GM18951 (cell line): Measurements from ENCODE around the gene CDYL.

Source experiments
- POLR2A ChIP-seq: IDR thresholded peaks from 4 replicates; pipeline ENCODE4 v1.6.1; 2011; ENCODE audit warnings: mild to moderate bottlenecking; ENCODE audit not compliant: insufficient read length, insufficient read depth; ENCODE audit errors: extremely low read depth
- in situ Hi-C: fragments of 300-500 bp; cut with MboI; formaldehyde crosslinking; loops from one replicate; pipeline ENCODE4 v1.12.0; 2022; ENCODE audit warnings: low sequenced_read_pairs, mixed read lengths, inconsistent platforms; ENCODE audit not compliant: unreplicated experiment

Gene CDYL

DNA sequence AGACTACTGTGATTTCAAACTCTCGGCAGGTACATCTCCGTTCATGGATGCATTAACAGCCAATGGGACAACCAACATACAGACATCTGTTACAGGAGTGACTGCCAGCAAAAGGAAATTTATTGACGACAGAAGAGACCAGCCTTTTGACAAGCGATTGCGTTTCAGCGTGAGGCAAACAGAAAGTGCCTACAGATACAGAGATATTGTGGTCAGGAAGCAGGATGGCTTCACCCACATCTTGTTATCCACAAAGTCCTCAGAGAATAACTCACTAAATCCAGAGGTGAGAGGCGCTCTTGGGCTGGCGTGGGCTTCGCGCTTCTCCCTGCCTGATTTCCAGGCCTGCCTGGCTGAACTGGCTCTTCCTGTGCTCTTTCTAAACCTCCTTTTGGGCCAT is 159.3 kb downstream of the CDYL start:
- in situ Hi-C loops = no loop called here
- no peak for TF ChIP-seq POLR2A

DNA sequence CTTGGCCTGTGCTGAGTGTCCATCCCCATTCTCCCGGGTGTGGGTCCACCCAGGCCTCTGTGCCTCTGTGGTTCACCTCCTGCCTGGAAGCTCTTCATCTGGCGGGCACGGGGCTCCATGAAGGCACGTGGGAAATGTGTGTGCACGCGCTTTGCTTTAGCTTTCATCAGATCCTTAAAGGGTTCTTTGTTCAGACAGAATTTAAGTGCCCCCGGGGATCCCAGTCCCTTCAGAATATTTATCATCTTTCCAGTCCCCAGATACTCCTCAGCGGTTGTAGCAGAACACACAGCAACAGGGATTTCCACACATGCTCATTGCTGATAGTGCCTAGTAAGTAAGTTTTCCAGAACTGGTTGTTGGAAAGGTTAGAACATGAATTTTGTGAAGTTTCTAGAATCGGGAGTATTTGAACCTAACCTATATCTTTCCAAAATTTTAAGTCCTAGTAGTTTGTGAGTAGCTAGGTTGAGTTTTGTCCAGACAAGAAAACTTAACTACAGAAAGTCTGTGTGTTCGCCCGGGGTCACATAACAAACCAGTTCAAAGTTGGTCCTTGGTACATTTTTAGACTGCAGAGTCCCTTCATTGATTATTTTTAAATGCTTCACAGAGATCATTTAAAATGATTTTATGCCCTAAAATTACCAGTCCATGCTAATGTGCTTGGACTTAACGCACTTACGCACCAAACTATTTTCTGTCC is 159.9 kb downstream of the CDYL start:
- in situ Hi-C loops = no loop called here

DNA sequence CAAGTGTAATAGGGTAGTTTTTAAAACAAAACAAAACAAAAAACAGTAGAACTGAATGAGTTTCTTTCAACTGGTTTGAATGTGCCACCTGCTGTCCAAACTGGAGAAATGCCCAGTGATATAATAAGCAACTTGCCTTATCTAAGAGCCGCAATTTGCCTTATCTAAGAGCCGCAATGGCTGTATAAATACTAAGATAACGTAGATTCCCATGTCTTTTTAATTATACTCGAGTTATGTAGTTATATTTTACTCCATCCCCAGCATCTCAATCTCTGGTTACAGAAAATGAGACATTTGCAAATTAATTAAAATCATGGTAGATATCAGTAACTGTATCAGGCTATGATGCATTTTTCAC is 160.5 kb downstream of the CDYL start:
- in situ Hi-C loops = no loop called here
- no peak for TF ChIP-seq POLR2A

More for the DNA sequence above, 159.9 kb downstream of the CDYL start:
- no peak for TF ChIP-seq POLR2A

DNA sequence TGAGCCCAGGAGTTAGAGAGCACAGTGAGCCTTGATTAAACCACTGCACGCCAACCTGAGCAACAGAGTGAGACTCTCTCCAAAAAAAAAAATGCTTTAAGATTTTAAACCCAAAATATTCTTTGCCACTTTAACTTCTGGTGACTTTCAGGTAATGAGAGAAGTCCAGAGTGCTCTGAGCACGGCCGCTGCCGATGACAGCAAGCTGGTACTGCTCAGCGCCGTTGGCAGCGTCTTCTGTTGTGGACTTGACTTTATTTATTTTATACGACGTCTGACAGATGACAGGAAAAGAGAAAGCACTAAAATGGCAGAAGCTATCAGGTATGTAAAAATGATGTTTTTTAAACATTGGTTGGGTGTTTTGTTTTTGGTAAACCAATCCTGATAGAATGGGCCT is 161.2 kb downstream of the CDYL start:
- TF ChIP-seq POLR2A = no peak
- in situ Hi-C loops = no loop called here

DNA sequence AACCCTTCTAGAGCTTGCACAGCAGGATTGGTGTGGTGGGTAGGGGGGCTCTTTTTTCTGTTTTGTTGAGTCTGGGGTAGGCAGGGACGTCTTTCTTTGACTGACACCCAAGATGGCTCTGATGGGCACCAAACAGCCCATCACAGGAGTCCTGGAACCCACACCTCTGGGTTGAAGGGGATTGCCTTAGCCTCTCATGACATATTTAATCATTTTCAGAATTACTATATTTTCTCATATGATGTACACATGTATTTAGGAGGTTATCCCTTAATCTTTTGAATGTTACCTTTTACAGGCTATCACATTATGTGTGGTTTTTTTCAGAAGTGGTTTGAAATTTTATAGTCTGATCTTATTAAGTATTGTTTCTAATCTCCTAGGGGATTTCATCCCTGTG is 163.0 kb downstream of the CDYL start:
- no peak for TF ChIP-seq POLR2A
- in situ Hi-C loops = no loop called here

DNA sequence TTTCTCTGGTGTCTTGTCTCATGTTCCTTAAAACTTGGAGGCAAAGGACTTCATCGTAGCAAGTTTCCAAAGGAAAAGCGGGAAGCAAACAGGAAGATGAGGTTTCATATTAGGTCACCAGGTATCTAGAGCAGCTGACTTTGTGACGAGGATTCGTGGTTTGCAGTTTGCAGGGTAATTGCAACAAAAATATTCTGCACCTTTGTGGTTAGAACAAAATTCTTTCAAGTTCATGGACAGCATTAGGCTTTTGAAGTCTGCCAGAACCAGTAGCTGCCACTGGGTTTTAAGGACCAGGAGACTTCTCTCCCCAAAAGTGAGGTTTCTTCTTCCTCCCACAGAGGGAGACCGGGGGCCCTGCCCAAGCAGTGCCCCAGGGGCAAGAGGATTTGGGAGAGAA is 164.2 kb downstream of the CDYL start:
- no peak for TF ChIP-seq POLR2A
- in situ Hi-C loops = no loop called here

DNA sequence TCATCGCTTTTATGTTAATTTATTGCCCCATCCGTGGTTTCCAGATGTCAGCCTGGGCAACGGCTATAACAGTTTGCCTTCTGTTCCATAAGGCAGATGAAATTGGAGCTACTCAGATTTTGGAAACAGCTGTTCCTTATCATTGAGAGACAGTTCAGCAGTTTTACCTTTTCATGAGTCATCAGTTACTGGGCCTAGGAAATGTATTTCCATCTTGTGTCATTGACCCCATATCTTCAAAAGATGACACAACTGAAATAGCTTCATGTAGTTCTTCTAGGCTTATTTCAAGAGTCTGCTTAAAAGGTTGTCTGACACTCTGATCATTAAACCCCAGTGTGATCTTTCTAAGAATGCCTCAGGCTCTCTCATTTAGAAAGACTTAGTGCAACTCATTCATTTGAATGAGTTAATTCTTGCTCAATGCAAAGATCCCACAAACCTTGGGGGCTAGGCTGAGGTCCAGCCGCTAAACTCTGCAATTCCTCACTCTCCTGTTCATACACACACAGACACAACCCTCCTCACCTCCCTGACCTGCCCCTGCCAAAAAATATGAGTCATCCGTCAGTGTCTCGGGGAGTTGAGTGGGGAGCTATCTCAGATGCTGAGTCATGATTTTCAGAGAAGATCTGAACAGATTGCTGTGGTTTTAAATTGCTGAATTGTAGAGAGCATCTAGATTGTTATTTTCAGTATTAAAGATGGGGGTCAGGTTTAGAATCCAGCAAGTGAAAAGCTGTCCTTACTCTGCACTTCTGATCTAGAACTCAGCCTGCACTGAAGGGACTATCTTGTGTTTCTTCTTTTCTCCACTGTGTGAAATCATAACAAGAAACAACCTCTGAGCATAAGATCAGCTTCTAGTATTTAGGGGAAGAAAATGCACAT is 165.8 kb downstream of the CDYL start:
- TF ChIP-seq POLR2A = no peak
- in situ Hi-C loops = no loop called here

DNA sequence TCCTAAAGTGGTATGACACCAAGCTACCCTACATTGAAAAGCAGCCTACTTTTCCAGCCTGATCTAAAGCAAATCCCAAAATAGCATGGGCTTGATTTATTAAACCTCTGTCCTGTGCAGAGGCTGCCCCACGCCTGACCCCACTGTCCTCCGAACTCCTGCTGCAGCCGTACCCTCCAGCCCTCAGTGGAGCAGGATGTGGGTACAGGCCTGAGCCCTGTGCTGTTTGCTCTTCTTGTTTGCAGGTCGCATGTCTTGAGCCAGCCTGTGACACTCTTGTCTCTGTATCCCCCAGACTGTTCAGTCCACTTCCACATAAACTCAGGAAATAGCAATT is 166.4 kb downstream of the CDYL start:
- in situ Hi-C loops = no loop called here
- TF ChIP-seq POLR2A = no peak

DNA sequence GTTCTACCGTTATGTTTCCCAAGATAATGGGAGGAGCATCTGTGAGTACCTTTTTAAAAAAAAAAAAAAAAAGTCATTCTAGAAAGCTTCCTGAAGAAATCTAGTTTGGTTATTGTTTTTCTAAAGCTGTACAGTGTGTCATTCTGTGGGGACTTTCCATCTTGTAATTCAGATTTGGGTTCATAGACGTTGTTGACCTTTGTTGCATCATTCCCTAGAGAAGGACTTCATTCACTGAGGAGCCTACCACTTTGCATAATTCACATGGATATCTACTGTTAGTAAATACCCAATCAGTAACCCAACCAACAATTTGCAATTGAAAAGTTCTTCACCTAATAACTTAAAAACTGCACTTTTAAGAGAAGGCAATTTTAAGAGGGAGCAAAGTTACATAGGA is 167.5 kb downstream of the CDYL start:
- no peak for TF ChIP-seq POLR2A
- in situ Hi-C loops = no loop called here

DNA sequence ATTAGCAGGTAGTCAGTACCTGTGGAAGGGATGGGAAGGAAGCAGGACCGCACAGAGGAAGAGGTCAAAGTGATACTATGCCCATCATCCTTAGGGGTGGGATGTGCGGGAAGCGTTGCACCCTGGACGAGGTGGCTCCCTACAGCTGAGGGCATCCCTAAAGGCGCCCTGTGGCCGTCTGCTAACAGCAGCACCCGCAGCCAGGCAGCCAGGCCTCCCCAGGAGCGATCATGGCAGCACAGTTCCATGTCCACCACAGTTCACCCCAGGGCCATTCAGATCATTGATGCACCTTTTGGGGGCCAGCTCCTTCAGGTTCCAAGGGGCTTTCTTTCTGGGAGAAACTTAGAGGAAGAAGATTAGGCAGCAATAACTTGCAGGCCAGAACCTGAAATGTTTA is 168.1 kb downstream of the CDYL start:
- no peak for TF ChIP-seq POLR2A
- in situ Hi-C loops = no loop called here

DNA sequence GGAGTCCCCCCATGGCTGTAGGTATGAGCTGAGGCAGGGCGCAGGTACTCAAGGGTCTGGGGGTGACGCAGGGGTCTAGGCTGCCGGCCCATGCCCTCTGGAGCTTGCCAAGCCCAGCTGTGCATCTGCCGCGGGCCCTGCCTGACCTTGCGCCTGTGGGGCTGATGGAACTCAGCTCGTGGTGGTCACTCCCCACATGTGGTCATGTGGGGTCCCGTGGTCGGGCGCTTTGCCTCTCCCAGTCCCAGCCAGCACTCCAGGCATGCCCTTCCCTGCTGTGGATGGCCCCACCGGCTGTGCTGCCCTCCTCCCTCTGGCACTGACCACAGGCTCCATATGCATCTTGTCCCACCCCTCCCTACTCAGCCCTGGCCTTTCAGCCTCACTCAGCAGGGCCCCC is 170.3 kb downstream of the CDYL start:
- no peak for TF ChIP-seq POLR2A
- in situ Hi-C loops = no loop called here

DNA sequence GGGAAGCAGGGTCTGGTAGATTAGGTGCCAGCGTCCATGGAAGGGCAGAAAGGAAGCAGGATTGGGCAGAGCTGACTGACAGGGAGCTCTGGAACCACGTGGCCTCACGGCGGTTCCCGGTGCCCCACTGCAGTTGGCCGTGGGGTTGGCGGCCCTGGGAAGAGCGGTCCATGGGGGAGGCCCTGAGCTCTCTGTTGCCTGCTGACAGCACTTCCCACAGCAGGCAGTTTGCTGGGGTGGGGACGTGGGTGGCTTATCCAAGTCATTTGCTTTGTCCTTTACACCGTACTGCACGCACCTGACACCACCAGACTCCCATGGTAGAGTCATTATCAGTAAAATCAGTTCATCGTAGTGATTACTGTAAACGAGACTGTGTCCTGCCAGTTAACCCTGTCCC is 171.5 kb downstream of the CDYL start:
- TF ChIP-seq POLR2A = no peak
- in situ Hi-C loops = no loop called here

DNA sequence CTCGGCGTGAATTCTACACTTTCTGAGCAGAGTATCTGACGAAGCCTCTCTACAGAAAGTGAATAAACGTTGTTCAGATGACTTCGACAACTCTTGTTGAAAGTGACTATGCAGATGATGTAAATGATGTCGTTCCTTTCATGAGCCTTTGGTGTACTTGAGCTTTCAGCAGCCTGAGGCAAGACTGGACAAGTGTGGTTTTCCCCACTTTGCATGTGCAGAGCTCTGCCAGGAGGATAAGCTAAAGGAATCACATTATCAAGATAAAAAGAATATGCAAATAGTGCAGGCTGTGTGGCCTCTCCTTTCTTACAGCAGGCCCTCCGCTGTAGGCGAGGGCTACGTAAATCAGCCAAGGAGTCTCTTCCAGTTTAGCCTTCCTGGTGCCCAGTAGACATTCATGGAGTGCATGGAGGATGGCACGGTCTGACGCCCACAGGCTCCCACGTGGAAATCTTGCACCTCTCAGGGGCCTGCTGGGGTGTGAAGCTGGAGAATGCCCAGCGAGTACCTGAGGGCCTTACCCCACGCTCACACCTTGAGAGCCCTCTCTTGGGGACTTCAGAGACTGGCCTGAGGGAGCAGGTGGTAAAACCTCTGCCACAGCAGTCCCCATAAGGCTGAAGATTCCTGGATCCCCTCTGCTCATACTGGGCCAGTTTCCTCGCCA is 172.7 kb downstream of the CDYL start:
- in situ Hi-C loops = no loop called here
- TF ChIP-seq POLR2A = no peak

DNA sequence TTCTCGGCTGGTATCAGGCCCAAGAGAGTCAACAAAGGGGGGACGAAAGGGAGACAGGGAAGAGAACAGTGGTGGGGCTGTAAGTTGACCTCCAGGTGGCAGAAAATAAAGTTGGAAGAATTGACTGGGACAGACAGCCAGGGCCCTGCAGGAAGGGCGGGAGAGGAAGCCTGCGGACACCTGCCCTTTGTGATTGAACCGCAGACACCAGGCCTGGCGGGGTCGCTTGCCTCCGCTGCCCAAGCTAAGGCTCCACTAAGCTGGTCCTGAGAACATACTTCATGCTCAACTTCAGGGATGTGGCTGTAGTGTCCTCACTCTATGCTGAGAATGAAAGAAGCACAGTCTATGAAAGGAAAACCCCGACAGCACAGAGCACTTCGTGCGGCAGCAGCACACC is 173.9 kb downstream of the CDYL start:
- in situ Hi-C loops = no loop called here
- TF ChIP-seq POLR2A = no peak
